GM10248 (cell line): ENCODE measurements around the gene CYP2S1.

Experiments
- CTCF ChIA-PET: fragments of 300-600 bp; sonication (Branson Sonifier 250); formaldehyde crosslinking; extraction: SDS; loops from one replicate; lab custom pipeline; 2021; ENCODE audit warnings: antibody characterized with exemption; lab: Yijun Ruan, JAX
- POLR2A ChIA-PET: fragments of 350-650 bp; sonication (Branson Sonifier 250); formaldehyde crosslinking; extraction: SDS; loops from one replicate; lab custom pipeline; 2020; ENCODE audit warnings: antibody characterized with exemption; lab: Yijun Ruan, JAX
- DNase-seq: peaks from one replicate; pipeline ENCODE4 v3.0.0; 2012; ENCODE audit errors: extremely low spot score
- TF ChIP-seq, protein P1 (sequence below): IDR thresholded peaks from 2 replicates; pipeline ENCODE4 v1.5.1; 2012; ENCODE audit warnings: mild to moderate bottlenecking, low read depth; ENCODE audit errors: extremely low read depth, missing control alignments, control extremely low read depth

The CYP2S1 gene

DNA sequence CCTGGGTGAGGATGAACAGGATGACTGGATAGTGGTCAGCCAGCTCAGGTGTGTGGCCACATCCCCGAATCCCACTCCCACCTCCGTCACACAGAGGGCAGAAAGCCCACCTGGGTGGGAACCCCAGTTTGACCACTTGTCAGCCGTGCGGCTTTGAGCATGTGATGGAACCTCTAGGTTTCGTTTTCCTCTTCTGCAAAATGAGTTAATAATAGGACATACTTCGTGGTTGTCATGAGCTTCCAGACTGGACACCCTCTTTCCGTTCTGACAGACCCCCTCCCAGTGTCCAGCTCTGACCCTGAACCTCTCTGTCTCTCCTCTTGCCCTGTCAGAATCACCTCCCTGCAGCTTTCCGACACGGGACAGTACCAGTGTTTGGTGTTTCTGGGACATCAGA is 27.8 kb downstream of the CYP2S1 start:
- TF ChIP-seq, protein P1, sequence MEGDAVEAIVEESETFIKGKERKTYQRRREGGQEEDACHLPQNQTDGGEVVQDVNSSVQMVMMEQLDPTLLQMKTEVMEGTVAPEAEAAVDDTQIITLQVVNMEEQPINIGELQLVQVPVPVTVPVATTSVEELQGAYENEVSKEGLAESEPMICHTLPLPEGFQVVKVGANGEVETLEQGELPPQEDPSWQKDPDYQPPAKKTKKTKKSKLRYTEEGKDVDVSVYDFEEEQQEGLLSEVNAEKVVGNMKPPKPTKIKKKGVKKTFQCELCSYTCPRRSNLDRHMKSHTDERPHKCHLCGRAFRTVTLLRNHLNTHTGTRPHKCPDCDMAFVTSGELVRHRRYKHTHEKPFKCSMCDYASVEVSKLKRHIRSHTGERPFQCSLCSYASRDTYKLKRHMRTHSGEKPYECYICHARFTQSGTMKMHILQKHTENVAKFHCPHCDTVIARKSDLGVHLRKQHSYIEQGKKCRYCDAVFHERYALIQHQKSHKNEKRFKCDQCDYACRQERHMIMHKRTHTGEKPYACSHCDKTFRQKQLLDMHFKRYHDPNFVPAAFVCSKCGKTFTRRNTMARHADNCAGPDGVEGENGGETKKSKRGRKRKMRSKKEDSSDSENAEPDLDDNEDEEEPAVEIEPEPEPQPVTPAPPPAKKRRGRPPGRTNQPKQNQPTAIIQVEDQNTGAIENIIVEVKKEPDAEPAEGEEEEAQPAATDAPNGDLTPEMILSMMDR = no peak
- ChIA-PET CTCF (interaction anchor here (1.9 kb wide), 1 partner anchor 16 kb away, joined by 7 read pairs; no protein-coding TSS in a partner anchor), POLR2A (no interaction called here)
- no peak for DNase-seq

GRCh38 chr19:41221514-41222205 is 28.6 kb downstream of the CYP2S1 start:
- TF ChIP-seq, protein P1 = no peak
- CTCF ChIA-PET = interaction anchor here (1.9 kb wide), 1 partner anchor 17 kb away, joined by 7 read pairs; no protein-coding TSS in a partner anchor
- no peak for DNase-seq
- POLR2A ChIA-PET = no interaction called here

GRCh38 chr19:41222240-41222639 is 29.2 kb downstream of the CYP2S1 start:
- TF ChIP-seq, protein P1 = no peak
- DNase-seq = no peak
- ChIA-PET CTCF (interaction anchor here (1.9 kb wide), 1 partner anchor 18 kb away, joined by 7 read pairs; no protein-coding TSS in a partner anchor), POLR2A (no interaction called here)

- DNase-seq = no peak
- POLR2A ChIA-PET = no interaction called here
- CTCF ChIA-PET = interaction anchor here (0.8 to 1.2 kb wide), 2 partner anchors 8 to 20 kb away, joined by 3 read pairs; no protein-coding TSS in a partner anchor
- TF ChIP-seq, protein P1 = no peak
Observed at GRCh38 chr19:41223431-41224234, 30.6 kb downstream of the CYP2S1 start.

DNA sequence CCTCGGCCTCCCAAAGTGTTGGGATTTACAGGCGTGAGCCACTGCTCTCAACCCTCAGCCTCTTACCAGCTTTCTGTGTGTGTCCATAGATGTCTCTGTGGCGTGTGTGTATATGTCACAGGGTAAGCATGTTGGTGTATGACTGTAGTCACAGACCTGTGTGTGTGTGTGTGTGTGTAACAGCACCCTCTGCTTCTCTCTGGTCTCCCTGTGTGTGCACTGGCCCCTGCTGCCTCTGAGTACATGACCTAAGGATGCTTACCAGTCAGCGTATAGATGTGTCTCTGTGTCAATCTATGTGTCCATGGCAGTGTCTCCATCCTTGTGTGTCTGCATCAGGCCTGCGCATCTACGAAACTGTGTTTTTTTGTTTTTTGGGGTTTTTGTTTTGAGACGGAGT is 31.6 kb downstream of the CYP2S1 start:
- CTCF ChIA-PET = interaction anchor here (1.2 kb wide), 1 partner anchor 21 kb away, joined by 3 read pairs; no protein-coding TSS in a partner anchor
- no peak for DNase-seq
- TF ChIP-seq, protein P1 = no peak
- POLR2A ChIA-PET = no interaction called here

GRCh38 chr19:41225238-41226052 is 32.4 kb downstream of the CYP2S1 start:
- CTCF ChIA-PET = no interaction called here
- POLR2A ChIA-PET = no interaction called here
- TF ChIP-seq, protein P1 = no peak
- DNase-seq = no peak
